Neutrophil (primary cell): ENCODE measurements around the gene CHL1.

Experiments used
- H3K27ac ChIP-seq: fragments of 200-600 bp; sonication (generic); 2 replicates; pipeline ENCODE4 v1.5.1; 2016; ENCODE audit warnings: mild to moderate bottlenecking, moderate library complexity
- H3K27me3 ChIP-seq: fragments of 200-600 bp; sonication (generic); 2 replicates; pipeline ENCODE4 v1.6.0; 2016; ENCODE audit warnings: mild to moderate bottlenecking
- H3K36me3 ChIP-seq: fragments of 200-600 bp; sonication (generic); 2 replicates; pipeline ENCODE4 v1.5.1; 2017
- H3K4me1 ChIP-seq, 2 experiments: fragments of 200-600 bp in 1 of 2; sonication (generic) in 1 of 2; 1 replicate in 1 of 2; 2 replicates in 1 of 2; pipeline versions ENCODE4 v1.5.1 to v1.6.1; 2013 to 2016; ENCODE audit warnings: low read depth in 1 of 2, low read length in 1 of 2, mild to moderate bottlenecking in 1 of 2, moderate library complexity in 1 of 2; ENCODE audit not compliant: control insufficient read depth in 1 of 2, insufficient read depth in 1 of 2
- H3K4me3 ChIP-seq, 2 experiments: fragments of 200-600 bp in 1 of 2; sonication (generic) in 1 of 2; 1 replicate in 1 of 2; 2 replicates in 1 of 2; pipeline ENCODE4 v1.5.1; 2013 to 2016; ENCODE audit warnings: low read depth in 1 of 2, low read length in 1 of 2, mild to moderate bottlenecking in 1 of 2, moderate library complexity in 1 of 2
- H3K9me3 ChIP-seq: fragments of 200-600 bp; sonication (generic); 2 replicates; pipeline ENCODE4 v1.5.1; 2016
- TF ChIP-seq, protein P1 (sequence below): fragments of 200-600 bp; sonication (generic); IDR thresholded peaks from 2 replicates; pipeline ENCODE4 v1.5.1; 2016; ENCODE audit warnings: antibody characterized with exemption

Gene CHL1

DNA sequence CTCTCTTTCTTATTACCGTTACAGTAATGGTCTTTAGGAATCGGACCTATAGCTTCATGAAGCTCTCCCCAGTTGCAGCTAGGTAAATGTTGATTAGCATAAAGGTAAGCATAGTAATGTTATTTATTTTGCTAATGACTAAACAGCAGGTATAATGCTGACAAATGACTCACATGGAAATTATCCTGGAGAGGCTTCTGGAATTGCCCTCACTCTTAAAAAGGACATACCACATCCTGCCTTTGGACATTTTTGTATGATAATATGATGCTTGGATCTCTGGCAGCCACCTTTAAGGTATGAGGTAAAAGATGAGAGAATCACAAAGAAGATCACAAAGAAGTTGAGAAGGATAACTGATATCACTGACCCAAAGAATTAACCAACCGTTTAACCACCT, 238.6 kb downstream of the CHL1 start:
- Histone ChIP-seq H3K36me3 (no peaks in the 10 kb centered on the region), H3K4me3 (no peak overlapping the region), H3K4me1 (no peaks in the 10 kb centered on the region), H3K27me3 (no peaks in the 10 kb centered on the region), H3K9me3 (no peaks in the 10 kb centered on the region), H3K27ac (no peak overlapping the region)
- TF ChIP-seq, protein P1, sequence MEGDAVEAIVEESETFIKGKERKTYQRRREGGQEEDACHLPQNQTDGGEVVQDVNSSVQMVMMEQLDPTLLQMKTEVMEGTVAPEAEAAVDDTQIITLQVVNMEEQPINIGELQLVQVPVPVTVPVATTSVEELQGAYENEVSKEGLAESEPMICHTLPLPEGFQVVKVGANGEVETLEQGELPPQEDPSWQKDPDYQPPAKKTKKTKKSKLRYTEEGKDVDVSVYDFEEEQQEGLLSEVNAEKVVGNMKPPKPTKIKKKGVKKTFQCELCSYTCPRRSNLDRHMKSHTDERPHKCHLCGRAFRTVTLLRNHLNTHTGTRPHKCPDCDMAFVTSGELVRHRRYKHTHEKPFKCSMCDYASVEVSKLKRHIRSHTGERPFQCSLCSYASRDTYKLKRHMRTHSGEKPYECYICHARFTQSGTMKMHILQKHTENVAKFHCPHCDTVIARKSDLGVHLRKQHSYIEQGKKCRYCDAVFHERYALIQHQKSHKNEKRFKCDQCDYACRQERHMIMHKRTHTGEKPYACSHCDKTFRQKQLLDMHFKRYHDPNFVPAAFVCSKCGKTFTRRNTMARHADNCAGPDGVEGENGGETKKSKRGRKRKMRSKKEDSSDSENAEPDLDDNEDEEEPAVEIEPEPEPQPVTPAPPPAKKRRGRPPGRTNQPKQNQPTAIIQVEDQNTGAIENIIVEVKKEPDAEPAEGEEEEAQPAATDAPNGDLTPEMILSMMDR: no peak

DNA sequence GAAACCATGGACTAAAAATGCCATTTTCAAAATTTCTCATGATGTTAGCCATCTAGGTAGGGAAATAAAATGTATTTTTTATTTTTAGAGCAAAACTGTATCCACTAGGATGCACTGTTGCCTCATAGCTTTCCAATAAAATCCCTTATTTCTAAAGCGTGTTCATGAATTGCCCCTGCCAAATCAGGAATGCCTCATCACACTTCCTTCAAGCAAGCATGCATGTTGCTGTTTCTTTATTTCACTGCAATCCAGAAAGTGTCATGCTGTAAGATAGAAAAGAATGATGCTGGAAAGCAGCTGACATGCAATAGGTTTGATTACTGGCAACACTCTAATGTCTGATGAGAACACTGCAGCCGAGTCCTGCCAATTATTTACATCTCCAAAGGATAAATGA, 239.5 kb downstream of the CHL1 start:
- H3K4me3 ChIP-seq: no peak overlapping the region
- TF ChIP-seq, protein P1: no peak
- H3K36me3 ChIP-seq: no peaks in the 10 kb centered on the region
- H3K9me3 ChIP-seq: no peaks in the 10 kb centered on the region
- H3K4me1 ChIP-seq: no peaks in the 10 kb centered on the region
- no peak overlapping the region for H3K27ac ChIP-seq
- H3K27me3 ChIP-seq: no peaks in the 10 kb centered on the region

DNA sequence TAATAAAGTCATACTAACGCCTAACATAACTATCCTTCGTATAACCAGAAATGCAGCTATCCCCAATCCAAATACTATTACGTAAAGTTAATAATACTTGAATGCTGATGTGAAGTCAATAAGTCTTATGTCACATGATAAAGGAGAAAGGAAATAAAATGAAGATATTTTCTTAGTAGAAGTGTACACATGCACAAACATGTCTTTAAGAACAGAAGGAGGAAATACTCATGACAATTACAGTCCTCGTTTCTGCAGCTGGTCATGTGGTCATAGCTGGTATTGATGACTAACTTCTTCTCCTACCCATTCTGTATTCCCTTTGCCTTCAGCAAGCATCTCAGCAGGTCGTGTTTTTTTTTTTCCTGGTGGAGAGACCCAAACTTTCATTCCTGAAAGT, 244.3 kb downstream of the CHL1 start:
- Histone ChIP-seq H3K9me3 (no peaks in the 10 kb centered on the region), H3K4me1 (no peaks in the 10 kb centered on the region), H3K4me3 (no peak overlapping the region), H3K36me3 (no peaks in the 10 kb centered on the region), H3K27me3 (no peaks in the 10 kb centered on the region), H3K27ac (no peak overlapping the region)
- TF ChIP-seq, protein P1: no peak

DNA sequence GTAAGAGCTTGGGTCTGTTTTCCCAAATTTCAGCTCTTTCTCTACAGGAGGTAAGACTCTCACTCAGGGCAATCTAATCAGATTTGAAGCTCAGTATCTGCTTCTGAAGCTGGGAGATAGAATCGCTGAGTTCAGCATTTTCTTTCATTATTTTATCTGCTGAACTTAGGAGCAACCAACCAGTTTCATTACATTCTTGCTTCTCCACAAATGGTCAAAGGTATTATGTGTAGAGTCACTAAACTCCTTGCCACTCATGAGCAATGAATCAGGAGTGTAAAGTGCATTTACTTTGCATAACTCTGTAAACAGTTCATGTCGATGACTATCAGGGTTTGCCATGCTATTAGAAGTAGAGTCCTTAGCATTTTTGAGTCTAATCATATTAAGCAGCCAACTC, 249.4 kb downstream of the CHL1 start:
- Histone ChIP-seq H3K27me3 (no peaks in the 10 kb centered on the region), H3K36me3 (no peaks in the 10 kb centered on the region), H3K4me3 (no peak overlapping the region), H3K4me1 (no peaks in the 10 kb centered on the region), H3K9me3 (no peaks in the 10 kb centered on the region), H3K27ac (no peak overlapping the region)
- TF ChIP-seq, protein P1: no peak

DNA sequence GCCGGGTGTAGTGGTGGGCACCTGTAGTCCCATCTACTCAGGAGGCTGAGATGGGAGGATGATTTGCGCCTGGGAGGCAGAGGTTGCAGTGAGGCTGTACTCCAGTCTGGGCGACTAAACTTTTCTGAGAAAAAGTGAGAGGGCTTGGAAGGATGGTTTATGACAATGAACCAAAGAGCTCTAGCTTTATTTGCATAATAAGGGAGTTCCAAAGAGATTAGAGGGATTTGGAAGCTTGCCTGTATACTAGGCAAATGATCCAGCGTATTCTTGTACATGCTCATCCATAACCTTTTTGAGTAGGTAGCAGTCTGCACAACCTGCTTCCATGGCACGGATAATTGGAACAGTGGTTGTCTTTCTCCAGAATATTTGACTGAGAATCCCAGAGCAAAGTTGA, 251.1 kb downstream of the CHL1 start:
- H3K4me1 ChIP-seq: no peaks in the 10 kb centered on the region
- no peaks in the 10 kb centered on the region for H3K36me3 ChIP-seq
- H3K27ac ChIP-seq: no peak overlapping the region
- H3K4me3 ChIP-seq: no peak overlapping the region
- no peaks in the 10 kb centered on the region for H3K27me3 ChIP-seq
- TF ChIP-seq, protein P1: no peak
- H3K9me3 ChIP-seq: no peaks in the 10 kb centered on the region

DNA sequence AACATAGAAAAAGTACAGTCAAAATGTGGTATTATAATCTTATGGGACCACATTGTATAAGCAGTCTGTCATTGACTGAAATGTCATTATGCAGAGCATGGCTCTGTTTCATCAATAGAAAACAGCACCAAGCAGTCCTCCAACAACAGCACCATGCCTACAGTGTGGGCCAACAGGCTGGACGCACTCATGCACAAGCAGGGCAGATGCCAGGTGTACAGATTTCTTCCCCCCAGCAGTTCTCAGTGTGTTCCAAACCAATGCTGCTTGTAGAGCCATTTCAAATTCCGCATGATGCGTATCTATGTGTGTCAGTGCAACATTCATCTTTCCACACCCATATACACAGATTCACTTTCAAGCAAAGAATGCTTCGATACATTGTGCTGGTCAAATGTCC, 253.1 kb downstream of the CHL1 start:
- H3K4me1 ChIP-seq: no peaks in the 10 kb centered on the region
- no peak overlapping the region for H3K27ac ChIP-seq
- no peak overlapping the region for H3K4me3 ChIP-seq
- H3K36me3 ChIP-seq: no peaks in the 10 kb centered on the region
- H3K9me3 ChIP-seq: no peaks in the 10 kb centered on the region
- TF ChIP-seq, protein P1: no peak
- no peaks in the 10 kb centered on the region for H3K27me3 ChIP-seq
